Mucosa of gallbladder (tissue), 1 donor: ENCODE results near the gene RRAGC. TPM values are rescaled to one million over a fixed set of nuclear protein-coding genes. Genes with fewer than 3 reads are reported as not detected.
"Not testable (repeated sequence)": the region's sequence is repeated elsewhere in the genome, so short reads cannot be mapped to it uniquely, and the experiment has no call there.

Experiments
- DNase-seq: peaks from one replicate; pipeline ENCODE4 v3.0.0-alpha.2; 2020; ENCODE audit warnings: low spot score
- total RNA-seq: library from RNA; stranded (reverse); gene quantifications from one replicate; pipeline ENCODE4 v1.2.1, GENCODE V29; 2021
- donor health status: DM: no; HTN: no; CAD: no.

RRAGC gene
- total RNA-seq, 1 donor from 2014 or later = 21.0 TPM

DNA sequence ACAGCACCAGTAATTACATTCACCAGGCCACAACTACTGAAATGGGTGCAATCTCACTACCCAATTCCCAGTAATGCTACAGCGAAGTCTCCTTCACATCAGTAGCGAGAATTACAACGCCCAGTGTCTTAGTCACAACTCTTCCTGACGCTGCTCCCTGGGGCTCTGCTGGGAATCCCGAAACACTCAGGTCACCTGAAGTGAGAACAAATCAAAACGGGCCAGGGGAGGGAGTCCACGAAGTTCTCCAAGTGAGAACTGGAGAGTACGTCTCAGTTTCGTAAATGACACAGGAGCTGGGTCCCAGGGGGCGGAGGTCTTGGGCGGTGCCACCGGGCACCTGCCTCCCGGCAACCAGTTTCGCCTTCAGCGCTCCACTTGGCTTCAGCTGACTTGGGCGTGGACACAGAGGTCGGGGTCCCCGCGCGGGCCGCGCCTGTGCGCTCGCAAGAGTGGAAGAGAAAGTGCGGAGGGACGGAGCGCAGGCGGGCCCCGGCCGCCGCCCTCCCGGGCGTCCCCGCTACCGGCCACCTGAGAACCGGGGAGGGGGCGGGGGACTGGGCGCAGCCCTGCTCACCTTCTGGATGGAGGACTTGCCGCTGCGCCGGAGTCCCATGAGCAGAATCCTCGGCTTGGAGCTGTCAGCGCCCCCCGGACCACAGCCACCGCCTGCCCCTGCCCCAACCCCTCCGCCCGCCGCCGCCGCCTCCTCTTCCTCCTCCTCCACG is 575 bp downstream of the RRAGC start:
- peak; percentile 52 for DNase-seq

- DNase-seq = no peak
Measured at GRCh38 chr1:38852780-38853179, 6.8 kb downstream of the RRAGC start.

- DNase-seq = no peak
Measured at GRCh38 chr1:38848071-38848470, 11.5 kb downstream of the RRAGC start.

DNA sequence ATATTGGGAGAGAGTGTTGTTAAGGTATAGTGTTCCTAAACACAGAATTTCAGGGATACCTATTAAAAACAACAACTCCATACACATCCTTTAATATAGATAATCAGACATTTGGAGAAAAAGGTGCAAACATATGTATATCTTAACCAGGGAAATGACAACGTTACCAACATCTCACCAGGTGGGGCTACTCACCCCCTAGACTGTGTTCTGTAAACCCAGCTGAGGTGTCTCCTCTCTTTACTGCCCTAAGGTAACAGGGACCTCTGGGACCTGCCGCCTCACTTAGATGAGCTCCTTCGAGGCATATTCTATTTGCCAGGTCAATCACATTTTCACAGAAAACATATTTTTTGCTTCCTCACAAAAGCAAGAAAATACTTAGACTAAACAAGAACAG is 13.4 kb downstream of the RRAGC start:
- DNase-seq = no peak

- not testable (repeated sequence) for DNase-seq
Measured at GRCh38 chr1:38845088-38845487, 14.5 kb downstream of the RRAGC start.

DNA sequence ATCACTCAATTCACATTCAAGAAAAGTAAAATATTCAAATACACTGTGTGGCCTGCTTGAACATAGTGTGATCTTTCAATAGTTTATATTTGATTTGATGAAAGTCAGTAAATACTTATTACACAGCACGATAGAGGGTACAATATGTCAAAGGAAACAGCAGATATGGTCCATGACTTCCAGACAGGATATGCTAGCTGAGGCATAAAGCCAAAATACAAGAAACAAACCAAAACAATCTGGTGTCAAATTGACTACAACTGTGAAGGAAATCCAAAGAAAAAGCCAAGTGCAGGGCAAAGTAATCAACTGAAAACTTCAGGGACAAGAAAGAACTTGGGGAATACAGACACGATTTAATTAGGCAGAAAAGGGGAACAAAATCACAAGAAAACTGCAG is 19.3 kb downstream of the RRAGC start:
- no peak for DNase-seq

DNA sequence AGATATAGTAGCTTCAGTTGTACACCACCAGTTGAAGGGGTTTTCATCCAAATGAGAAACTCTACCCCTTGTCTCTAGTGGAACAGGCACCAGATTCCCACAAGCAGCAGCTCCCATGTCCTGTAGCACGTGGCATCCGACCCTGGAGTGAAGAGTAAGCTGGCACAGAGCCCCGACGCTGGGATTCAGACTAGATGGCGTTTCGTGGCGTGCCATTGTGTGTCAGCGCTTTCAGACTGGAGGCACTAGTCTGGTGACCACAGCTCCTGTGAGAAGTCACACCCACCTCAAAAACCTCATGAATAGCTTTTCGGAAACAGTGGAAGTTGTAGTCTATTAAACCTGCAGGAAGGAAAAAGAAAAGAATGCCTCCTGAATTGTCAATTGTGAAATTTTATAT is 20.2 kb downstream of the RRAGC start:
- DNase-seq = no peak

DNA sequence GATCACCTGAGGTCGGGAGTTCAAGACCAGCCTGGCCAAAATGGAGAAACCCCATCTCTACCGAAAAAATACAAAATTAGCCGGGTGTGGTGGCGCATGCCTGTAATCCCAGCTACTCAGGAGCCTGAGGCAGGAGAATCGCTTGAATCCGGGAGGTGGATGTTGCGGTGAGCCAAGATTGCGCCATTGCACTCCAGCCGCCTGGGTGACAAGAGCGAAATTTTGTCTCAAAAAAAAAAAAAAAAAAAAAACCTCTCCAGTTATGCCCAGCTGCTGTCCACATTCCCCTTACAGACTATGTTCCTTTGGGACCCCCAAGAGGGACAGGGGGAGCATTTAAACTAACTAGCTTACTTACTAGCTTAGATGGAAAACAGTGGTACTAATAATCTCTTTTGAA is 23.3 kb downstream of the RRAGC start:
- not testable (repeated sequence) for DNase-seq

- peak; percentile 67 for DNase-seq
Measured at GRCh38 chr1:38834937-38835827, 24.4 kb downstream of the RRAGC start.

- DNase-seq = no peak
Measured at GRCh38 chr1:38834221-38834782, 25.3 kb downstream of the RRAGC start.

- no peak for DNase-seq
Measured at GRCh38 chr1:38833146-38833545, 26.4 kb downstream of the RRAGC start.

DNA sequence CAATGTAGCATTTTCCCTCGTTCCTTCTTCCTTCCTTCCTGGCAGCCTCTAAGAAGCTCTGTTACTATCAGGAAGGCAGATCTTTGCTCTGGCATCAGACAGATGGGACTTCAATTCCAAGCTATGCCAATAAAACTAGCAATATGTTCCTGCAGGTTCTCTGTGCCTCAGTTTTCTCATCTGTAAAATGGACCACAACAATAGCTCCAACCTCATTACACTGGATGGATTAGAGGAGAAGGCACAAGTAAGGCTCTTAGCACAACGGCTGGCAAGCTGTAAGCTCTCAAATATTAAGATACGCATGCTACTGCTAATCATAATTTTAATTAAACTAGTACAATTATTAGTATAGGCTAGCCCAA is 27.2 kb downstream of the RRAGC start:
- DNase-seq = no peak

DNA sequence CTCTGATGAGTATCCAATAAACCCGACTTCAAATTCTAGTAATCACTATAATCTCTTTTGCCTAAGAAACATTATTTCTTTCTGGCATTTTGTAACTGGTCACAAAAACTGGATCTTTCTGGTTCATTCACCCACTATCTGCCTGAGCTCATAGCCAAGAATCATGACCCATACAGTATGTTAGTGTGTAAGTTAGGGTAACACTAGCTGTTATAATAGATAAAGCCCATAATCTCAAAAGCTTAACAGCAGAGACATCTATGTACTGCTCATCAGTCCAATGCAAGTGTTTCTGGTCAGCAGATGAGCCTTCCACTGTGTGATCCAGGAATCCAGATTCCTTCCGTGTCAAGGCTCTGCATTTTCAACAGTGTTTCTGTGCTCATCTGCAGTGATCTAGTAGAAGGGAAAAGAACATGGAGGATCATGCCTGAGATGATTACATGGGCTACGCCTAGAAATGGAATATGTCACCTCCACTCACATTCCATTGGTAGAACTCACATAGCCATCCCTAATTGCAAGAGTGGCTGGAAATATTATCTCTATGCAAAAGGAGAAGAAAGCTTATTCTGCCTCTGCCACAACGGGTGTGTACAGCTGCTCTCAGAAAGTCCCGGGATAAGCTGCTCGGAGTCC is 27.7 kb downstream of the RRAGC start:
- no peak for DNase-seq

DNA sequence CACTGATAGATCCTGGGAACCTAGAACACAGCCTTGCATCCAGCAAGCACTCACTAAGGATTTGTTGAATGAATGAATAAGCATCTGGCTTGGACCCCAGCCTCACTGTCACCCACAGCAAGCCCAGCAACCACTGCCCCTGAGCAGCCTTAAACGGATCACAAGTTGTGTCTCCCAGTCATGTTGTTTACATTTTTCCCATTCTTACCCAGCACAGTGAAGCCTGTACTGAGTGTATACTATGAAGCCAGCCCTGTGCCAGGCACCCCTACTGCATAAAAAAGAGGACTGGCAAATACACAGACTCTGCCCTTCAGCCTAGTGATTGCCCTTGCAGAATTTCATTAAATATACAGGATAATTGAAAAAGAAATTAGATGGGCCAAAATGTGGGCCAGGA is 30.2 kb downstream of the RRAGC start:
- no peak for DNase-seq

- no peak for DNase-seq
Measured at GRCh38 chr1:38827318-38827717, 32.3 kb downstream of the RRAGC start.

GRCh38 chr1:38826886-38827285 is 32.7 kb downstream of the RRAGC start:
- DNase-seq = no peak

DNA sequence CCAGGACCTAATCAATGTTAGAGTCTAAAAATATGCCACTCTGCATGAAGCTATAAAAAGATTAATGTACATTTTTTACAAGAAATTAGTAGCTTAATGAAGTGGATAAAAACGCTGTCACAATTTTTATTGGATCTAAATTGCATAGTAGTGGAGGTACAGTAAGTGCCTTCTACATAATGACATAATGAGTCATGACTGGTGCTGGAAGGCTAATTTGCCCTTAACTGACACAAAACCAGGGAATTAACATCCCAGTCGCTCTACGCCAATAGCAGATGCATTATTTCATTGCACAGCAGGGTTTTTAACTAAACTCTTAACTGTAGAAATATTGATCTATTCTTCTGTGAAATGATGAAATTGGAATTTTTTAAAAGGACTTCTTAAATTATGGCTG is 33.3 kb downstream of the RRAGC start:
- DNase-seq = no peak

DNA sequence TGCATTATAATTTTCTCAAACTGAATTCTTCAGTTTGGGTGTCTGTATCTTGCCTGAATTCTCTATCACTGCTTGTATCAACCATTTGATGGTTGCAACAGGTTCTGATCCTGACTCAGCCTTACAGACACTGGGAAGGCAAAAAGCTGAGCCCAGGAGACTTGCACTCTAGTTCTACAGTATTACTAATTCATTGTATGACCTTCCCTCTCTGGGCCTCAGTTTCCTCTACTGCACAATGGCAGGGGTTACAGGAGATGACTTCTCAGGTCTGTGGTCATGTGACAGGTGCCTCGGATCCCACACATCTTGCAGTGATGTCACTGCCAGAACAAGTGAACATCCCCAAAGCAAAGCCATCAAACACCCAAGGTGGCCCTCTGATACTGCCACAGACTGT is 38.7 kb downstream of the RRAGC start:
- DNase-seq = no peak

DNA sequence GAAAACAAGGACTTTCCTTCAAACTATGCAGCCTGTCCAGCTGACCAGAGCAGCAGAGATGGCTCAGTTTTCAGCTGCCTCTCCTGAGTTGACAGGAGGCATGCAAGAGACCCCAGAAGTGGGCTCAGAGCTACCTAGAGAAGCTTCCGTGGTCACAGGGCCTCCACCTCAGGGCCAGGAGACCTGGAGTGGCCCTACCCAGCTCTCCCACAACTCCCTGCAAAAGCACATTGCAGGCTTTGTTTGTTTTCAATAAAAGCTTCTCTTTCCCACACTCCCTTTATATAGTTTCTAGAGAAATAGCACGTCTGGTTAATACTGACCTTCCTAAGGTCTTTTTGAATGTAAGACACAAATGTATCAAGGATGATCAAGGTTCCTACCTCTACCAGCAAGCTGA is 40.1 kb downstream of the RRAGC start:
- DNase-seq = no peak

GRCh38 chr1:38819040-38819439 is 40.5 kb downstream of the RRAGC start:
- no peak for DNase-seq

DNA sequence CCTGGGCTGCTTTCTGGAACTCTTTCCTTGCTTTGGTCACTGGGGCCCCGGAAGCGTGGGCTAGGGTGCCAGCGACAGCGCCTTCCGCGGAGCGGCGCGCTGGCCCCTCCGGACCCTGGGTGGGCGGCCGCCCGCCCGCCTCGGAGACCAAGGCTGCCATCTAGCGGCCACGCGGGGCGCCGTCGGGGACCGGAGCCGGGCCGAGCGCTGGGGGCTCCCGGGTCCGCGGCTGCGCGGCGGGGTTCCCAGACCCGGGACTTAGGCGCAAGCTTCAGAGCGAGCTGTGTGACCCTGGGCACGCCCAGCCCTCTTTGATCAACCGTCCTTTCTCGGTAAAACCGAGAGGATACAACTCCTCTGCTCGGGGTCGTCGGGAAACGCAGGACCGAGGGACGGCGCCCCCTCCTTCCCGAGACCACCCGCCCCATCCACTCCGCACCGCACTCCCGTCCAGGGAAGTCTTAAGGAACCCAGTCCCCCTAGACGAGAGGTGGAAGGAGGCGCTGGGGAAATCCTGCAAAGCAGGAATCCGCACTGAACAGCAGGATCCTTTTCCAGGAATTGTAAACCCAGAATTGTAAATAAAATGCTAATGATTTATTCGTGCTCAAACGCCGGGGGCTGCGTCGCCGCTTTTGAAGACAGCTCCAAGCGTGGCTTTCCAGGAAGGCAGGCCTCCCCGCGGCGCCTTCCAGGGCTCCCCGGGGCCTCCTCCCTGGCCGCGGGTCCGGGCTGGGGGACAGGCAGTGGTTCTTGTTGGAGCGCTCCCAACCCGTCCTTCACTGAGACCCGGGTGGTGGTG is 41.2 kb downstream of the RRAGC start:
- DNase-seq = no peak
